Measurements from ENCODE around the gene IFT81. TPM values are rescaled to one million over a fixed set of nuclear protein-coding genes. Genes with fewer than 3 reads are reported as not detected.
"Not testable (repeated sequence)": the region's sequence is repeated elsewhere in the genome, so short reads cannot be mapped to it uniquely, and the experiment has no call there.

Gene IFT81
- total and polyA plus RNA-seq, 2 donors from 2014 or later = 6.5 to 16.6 TPM

- Histone ChIP-seq H3K9ac (ENCODE audit: low read length in 3 of 3) (no peak overlapping the region), H3K4me1 (ENCODE audit: control insufficient read depth in 2 of 3, insufficient read depth in 2 of 3, low read depth in 1 of 3, low read length in 3 of 3) (peaks cover 0 to 9% (median 0%) of the 10 kb centered on the region in 3 donors), H3K36me3 (ENCODE audit: control insufficient read depth in 2 of 3, insufficient read depth in 3 of 3, low read length in 3 of 3) (peaks cover 6 to 7% (median 6%) of the 10 kb centered on the region in 3 donors), H3K9me3 (ENCODE audit: control insufficient read depth in 2 of 3, insufficient read depth in 1 of 3, low read length in 3 of 3) (no peaks in the 10 kb centered on the region), H3K27me3 (ENCODE audit: control insufficient read depth, insufficient read depth, low read length) (no peaks in the 10 kb centered on the region), H3K4me3 (ENCODE audit: low read length in 3 of 3) (no peak overlapping the region), H3K27ac (ENCODE audit: low read depth in 2 of 2, low read length in 2 of 2) (no peak overlapping the region)
- DNase-seq (no peak), FAIRE-seq (no peak)
- no peak for TF ChIP-seq CTCF (IDR thresholded peaks at IDR 0.05; ENCODE audit: borderline replicate concordance, extremely low read depth, insufficient read depth)
- intact Hi-C loops (cut with DNase I) = no loop called here
Observed at GRCh38 chr12:110200124-110200417, 75.9 kb downstream of the IFT81 start.

DNA sequence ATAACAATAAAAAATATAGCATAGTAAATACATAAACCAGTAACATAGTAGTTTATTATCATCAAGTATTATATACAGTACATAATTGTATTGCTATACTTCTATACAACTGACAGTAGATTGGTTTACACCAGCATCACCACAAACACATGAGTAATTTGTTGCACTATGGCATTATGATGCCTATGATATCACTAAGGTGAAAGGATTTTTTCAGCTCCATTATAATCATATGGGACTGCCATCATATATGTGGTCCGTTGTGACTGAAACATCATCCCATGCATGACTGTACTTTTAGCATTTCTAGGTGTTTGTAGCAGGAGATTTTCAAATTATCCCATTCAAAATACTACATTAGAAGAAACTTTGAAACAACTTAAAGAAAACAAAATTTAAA, 77.8 kb downstream of the IFT81 start:
- Histone ChIP-seq H3K27me3 (ENCODE audit: control insufficient read depth, insufficient read depth, low read length) (no peaks in the 10 kb centered on the region), H3K4me1 (ENCODE audit: control insufficient read depth in 2 of 3, insufficient read depth in 2 of 3, low read depth in 1 of 3, low read length in 3 of 3) (peaks cover 0 to 9% (median 0%) of the 10 kb centered on the region in 3 donors), H3K36me3 (ENCODE audit: control insufficient read depth in 2 of 3, insufficient read depth in 3 of 3, low read length in 3 of 3) (peaks cover 6 to 7% (median 6%) of the 10 kb centered on the region in 3 donors), H3K9me3 (ENCODE audit: control insufficient read depth in 2 of 3, insufficient read depth in 1 of 3, low read length in 3 of 3) (no peaks in the 10 kb centered on the region), H3K4me3 (ENCODE audit: low read length in 3 of 3) (no peak overlapping the region), H3K9ac (ENCODE audit: low read length in 3 of 3) (no peak overlapping the region), H3K27ac (ENCODE audit: low read depth in 2 of 2, low read length in 2 of 2) (no peak overlapping the region)
- TF ChIP-seq CTCF (IDR thresholded peaks at IDR 0.05; ENCODE audit: borderline replicate concordance, extremely low read depth, insufficient read depth) = no peak
- DNase-seq (no peak), FAIRE-seq (no peak)
- intact Hi-C loops (cut with DNase I) = no loop called here

- Histone ChIP-seq H3K4me1 (ENCODE audit: control insufficient read depth in 2 of 3, insufficient read depth in 2 of 3, low read depth in 1 of 3, low read length in 3 of 3) (peaks cover 0 to 9% (median 0%) of the 10 kb centered on the region in 3 donors), H3K27ac (ENCODE audit: low read depth in 2 of 2, low read length in 2 of 2) (no peak overlapping the region), H3K4me3 (ENCODE audit: low read length in 3 of 3) (no peak overlapping the region), H3K36me3 (ENCODE audit: control insufficient read depth in 2 of 3, insufficient read depth in 3 of 3, low read length in 3 of 3) (peaks cover 6 to 7% (median 6%) of the 10 kb centered on the region in 3 donors), H3K9ac (ENCODE audit: low read length in 3 of 3) (no peak overlapping the region), H3K9me3 (ENCODE audit: control insufficient read depth in 2 of 3, insufficient read depth in 1 of 3, low read length in 3 of 3) (no peaks in the 10 kb centered on the region), H3K27me3 (ENCODE audit: control insufficient read depth, insufficient read depth, low read length) (no peaks in the 10 kb centered on the region)
- FAIRE-seq (no peak), DNase-seq (no peak)
- TF ChIP-seq CTCF (IDR thresholded peaks at IDR 0.05; ENCODE audit: borderline replicate concordance, extremely low read depth, insufficient read depth) = no peak
- intact Hi-C loops (cut with DNase I) = no loop called here
Observed at GRCh38 chr12:110203546-110203945, 79.4 kb downstream of the IFT81 start.

DNA sequence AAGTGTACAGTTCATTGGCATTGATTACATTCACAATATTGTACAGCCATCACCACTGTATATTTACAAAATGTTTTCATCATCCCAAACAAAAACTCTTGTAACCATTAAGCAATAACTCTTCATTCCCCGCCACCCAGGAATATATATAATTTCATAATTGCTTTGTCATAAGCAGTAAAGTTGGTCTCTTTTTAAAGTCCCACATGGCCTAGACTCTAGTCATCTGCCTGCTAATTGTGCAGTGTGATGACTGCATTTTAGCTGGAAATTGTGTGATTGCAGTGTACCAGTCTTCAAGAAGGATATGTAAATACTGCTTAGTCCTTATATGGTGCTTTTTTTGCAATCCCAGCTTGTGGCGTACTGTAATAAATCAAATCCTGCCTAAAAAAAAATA, 81.8 kb downstream of the IFT81 start:
- Histone ChIP-seq H3K9ac (ENCODE audit: low read length in 3 of 3) (no peak overlapping the region), H3K27ac (ENCODE audit: low read depth in 2 of 2, low read length in 2 of 2) (no peak overlapping the region), H3K27me3 (ENCODE audit: control insufficient read depth, insufficient read depth, low read length) (no peaks in the 10 kb centered on the region), H3K36me3 (ENCODE audit: control insufficient read depth in 2 of 3, insufficient read depth in 3 of 3, low read length in 3 of 3) (peaks cover 4 to 7% (median 6%) of the 10 kb centered on the region in 3 donors), H3K9me3 (ENCODE audit: control insufficient read depth in 2 of 3, insufficient read depth in 1 of 3, low read length in 3 of 3) (no peaks in the 10 kb centered on the region), H3K4me1 (ENCODE audit: control insufficient read depth in 2 of 3, insufficient read depth in 2 of 3, low read depth in 1 of 3, low read length in 3 of 3) (no peaks in the 10 kb centered on the region), H3K4me3 (ENCODE audit: low read length in 3 of 3) (no peak overlapping the region)
- intact Hi-C loops (cut with DNase I) = no loop called here
- TF ChIP-seq CTCF (IDR thresholded peaks at IDR 0.05; ENCODE audit: borderline replicate concordance, extremely low read depth, insufficient read depth) = no peak
- FAIRE-seq = no peak
- DNase-seq = no peak

DNA sequence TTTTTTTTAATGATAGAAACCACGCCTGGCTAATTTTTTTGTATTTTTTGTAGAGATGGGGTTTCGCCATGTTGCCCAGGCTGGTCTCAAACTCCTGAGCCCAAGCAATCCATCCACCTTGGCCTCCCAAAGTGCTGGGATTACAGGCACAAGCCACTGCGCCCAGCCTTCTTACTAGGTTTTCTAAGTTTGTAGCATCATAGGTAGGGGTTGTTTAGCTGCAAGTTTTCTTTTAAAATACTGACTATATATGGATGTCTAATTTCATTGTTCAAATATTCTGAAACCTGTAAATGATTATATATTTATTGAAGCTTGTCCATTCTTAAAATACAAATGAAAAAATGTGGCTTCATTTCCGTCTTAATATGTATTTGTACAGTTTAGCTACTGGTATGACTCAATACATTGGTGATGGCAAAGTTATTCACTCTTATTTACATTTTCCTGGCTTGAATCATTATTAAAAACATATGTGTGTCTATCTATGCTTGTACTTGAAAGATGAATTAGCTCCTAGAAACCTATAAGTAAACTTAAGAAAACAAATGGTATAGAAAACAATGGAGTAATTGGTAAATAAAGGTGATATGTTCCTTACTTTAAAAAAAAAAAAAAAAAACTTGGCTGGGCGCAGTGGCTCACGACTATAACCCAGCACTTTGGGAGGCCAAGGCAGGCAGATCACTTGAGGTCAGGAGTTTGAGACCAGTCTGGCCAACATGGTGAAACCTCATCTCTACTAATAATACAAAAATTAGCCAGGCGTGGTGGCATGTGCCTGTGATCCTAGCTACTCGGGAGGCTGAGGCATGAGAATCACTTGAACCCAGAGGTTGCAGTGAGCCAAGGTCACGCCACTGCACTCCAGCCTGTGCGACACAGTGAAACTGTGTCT, 87.7 kb downstream of the IFT81 start:
- H3K27ac ChIP-seq (ENCODE audit: low read depth in 2 of 2, low read length in 2 of 2); FAIRE-seq; intact Hi-C loops (cut with DNase I); H3K9ac ChIP-seq (ENCODE audit: low read length in 3 of 3); H3K36me3 ChIP-seq (ENCODE audit: control insufficient read depth in 2 of 3, insufficient read depth in 3 of 3, low read length in 3 of 3); H3K4me1 ChIP-seq (ENCODE audit: control insufficient read depth in 2 of 3, insufficient read depth in 2 of 3, low read depth in 1 of 3, low read length in 3 of 3); DNase-seq; H3K27me3 ChIP-seq (ENCODE audit: control insufficient read depth, insufficient read depth, low read length); H3K4me3 ChIP-seq (ENCODE audit: low read length in 3 of 3); H3K9me3 ChIP-seq (ENCODE audit: control insufficient read depth in 2 of 3, insufficient read depth in 1 of 3, low read length in 3 of 3): not testable (repeated sequence)

All from kidney (tissue), 14 donors.